Transverse colon (tissue), 4 donors: ENCODE measurements around the gene PLAAT5. TPM values are rescaled to one million over a fixed set of nuclear protein-coding genes. Genes with fewer than 3 reads are reported as not detected.

Experiments
- DNase-seq: peaks from one replicate; pipeline ENCODE4 v3.0.0-alpha.2; 2019
- H3K27ac ChIP-seq, 4 donors: fragments of 200-600 bp; sonication (generic); 2 replicates each; pipeline ENCODE4 v1.5.1; 2016 to 2018; ENCODE audit warnings: inconsistent platforms in 4 of 4
- H3K27me3 ChIP-seq: fragments of 200-600 bp; sonication (generic); 2 replicates; pipeline ENCODE4 v1.5.1; 2017; ENCODE audit warnings: inconsistent platforms
- H3K36me3 ChIP-seq, 4 donors: fragments of 200-600 bp; sonication (generic); 2 replicates each; pipeline ENCODE4 v1.5.1; 2017 to 2019; ENCODE audit warnings: inconsistent platforms in 4 of 4
- H3K4me1 ChIP-seq, 4 donors: fragments of 200-600 bp; sonication (generic); 2 replicates each; pipeline ENCODE4 v1.5.1; 2017 to 2020; ENCODE audit warnings: inconsistent platforms in 4 of 4
- H3K4me3 ChIP-seq, 4 donors: fragments of 200-600 bp; sonication (generic); 1 replicate in 1 of 4; 2 replicates in 3 of 4; pipeline versions ENCODE4 v1.5.1 to v1.6.1; 2017 to 2019; ENCODE audit warnings: inconsistent platforms in 4 of 4
- H3K9me3 ChIP-seq, 2 donors: fragments of 200-600 bp; sonication (generic); 2 replicates each; pipeline ENCODE4 v1.5.1; 2017 to 2019; ENCODE audit warnings: inconsistent platforms in 2 of 2
- EP300 ChIP-seq: sonication (generic); formaldehyde crosslinking; IDR thresholded peaks from one replicate; pipeline ENCODE4 v1.6.1; 2017; ENCODE audit warnings: antibody characterized with exemption, low read depth
- POLR2A ChIP-seq: fragments of 450-650 bp; IDR thresholded peaks from one replicate; pipeline ENCODE4 v1.6.1; 2016; ENCODE audit warnings: antibody characterized with exemption, mild to moderate bottlenecking, moderate library complexity
- POLR2AphosphoS5 ChIP-seq, 3 donors: sonication (generic); formaldehyde crosslinking; IDR thresholded peaks; one replicate each; pipeline ENCODE4 v1.6.1; 2016; ENCODE audit warnings: antibody characterized with exemption in 3 of 3
- WGBS, 2 donors: methylation state at CpG; one replicate each; pipeline ENCODE4 v1.1.5; 2018; ENCODE audit warnings: low coverage in 1 of 2; 5-methylcytosine and 5-hydroxymethylcytosine counted together
- in situ Hi-C, 4 donors: fragments of 200-750 bp; cut with MboI; loops; one replicate each; pipeline versions ENCODE4 v1.15.0 to v1.15.1; 2017; ENCODE audit warnings: low sequenced_read_pairs in 3 of 4, low pct_ligation_motif_present in 1 of 4, low pct_unique_long_range_greater_than_20kb in 1 of 4
- intact Hi-C: fragments of 100-400 bp; cut with DNase I; formaldehyde crosslinking; loops from one replicate; pipeline ENCODE4 v1.15.1; 2023; ENCODE audit warnings: low total_unique reads
- total RNA-seq, 4 donors: library from RNA; depleted of rRNA; stranded (reverse); fragments of >200 nt; gene quantifications; one replicate each; pipeline ENCODE4 v1.1.0, GENCODE V29; 2016
- TF ChIP-seq, protein P1 (sequence below), 5 experiments: fragments of 200-600 bp in 3 of 5; fragments of 450-650 bp in 2 of 5; sonication (generic) in 3 of 5; IDR thresholded peaks; 1 replicate in 2 of 5; 2 replicates in 3 of 5; pipeline ENCODE4 v1.5.1; 2016 to 2017; ENCODE audit warnings: antibody characterized with exemption in 5 of 5, inconsistent platforms in 3 of 5, mild to moderate bottlenecking in 2 of 5, moderate library complexity in 1 of 5

The PLAAT5 gene
- total RNA-seq, 4 donors from 2014 or later: 0.79 to 1.4 TPM; not detected in 2

DNA sequence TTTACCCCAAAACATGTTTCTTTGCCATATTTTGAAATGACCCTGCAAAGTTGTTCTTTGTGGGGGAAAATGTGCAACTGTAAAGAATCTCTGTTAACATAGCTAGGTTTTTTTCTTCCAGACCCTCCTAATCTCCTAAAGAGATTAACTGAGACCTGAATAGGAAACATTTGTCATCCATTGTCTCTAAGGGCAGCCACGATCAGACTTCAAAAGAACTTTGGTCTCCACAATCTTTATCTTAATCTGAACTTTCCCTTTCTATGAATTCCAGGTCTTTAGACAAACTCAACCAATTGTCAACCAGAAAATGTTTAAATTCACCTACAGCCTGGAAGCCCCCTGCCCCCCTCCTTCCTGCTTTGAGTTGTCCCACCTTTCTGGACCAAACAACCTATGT, 10.3 kb upstream of the PLAAT5 start:
- Histone ChIP-seq H3K4me3 (no peak overlapping the region), H3K27ac (no peak overlapping the region), H3K36me3 (no peaks in the 10 kb centered on the region), H3K9me3 (peaks cover 4 to 13% of the 10 kb centered on the region in 2 donors), H3K4me1 (no peaks in the 10 kb centered on the region), H3K27me3 (no peaks in the 10 kb centered on the region)
- DNase-seq: no peak
- intact Hi-C loops (no loop called here), in situ Hi-C loops (no loop called here)
- no peak for TF ChIP-seq EP300
- TF ChIP-seq POLR2A: no peak
- WGBS, 2 donors: 54 to 62% methylated on average over 1 of the region's 1 CpG

DNA sequence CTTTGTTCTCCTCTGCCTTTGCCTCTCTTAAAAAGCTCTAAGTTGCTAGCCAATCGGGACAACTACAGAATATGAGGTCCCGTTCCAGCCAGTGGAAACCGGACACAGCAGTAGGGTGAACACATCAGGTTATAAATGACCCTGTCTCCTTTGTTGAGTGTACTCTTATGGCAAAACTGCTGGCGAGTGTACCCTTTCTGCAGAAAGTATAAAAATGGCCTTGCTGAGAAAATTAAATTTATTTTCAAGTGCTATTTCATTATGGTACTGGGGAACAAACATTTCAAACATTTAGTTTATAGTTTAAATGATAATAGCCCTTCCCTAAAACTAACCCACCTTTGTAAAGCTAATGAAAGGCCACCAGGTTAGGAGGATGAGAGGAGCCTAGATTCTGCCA, 8.9 kb upstream of the PLAAT5 start:
- no peak for DNase-seq
- H3K4me1 ChIP-seq: no peaks in the 10 kb centered on the region
- in situ Hi-C loops: loop anchor here in 1 of 4 donors (25.0 kb wide), 1 partner anchor 237 kb away; no protein-coding TSS in a partner anchor
- 88 to 98% methylated on average over 4 of the region's 4 CpGs for WGBS, 2 donors
- H3K4me3 ChIP-seq: no peak overlapping the region
- H3K27me3 ChIP-seq: no peaks in the 10 kb centered on the region
- intact Hi-C loops: no loop called here
- no peaks in the 10 kb centered on the region for H3K36me3 ChIP-seq
- TF ChIP-seq POLR2AphosphoS5 (IDR thresholded peaks at IDR 0.05) (no peak), POLR2A (no peak), EP300 (no peak)
- TF ChIP-seq, protein P1, sequence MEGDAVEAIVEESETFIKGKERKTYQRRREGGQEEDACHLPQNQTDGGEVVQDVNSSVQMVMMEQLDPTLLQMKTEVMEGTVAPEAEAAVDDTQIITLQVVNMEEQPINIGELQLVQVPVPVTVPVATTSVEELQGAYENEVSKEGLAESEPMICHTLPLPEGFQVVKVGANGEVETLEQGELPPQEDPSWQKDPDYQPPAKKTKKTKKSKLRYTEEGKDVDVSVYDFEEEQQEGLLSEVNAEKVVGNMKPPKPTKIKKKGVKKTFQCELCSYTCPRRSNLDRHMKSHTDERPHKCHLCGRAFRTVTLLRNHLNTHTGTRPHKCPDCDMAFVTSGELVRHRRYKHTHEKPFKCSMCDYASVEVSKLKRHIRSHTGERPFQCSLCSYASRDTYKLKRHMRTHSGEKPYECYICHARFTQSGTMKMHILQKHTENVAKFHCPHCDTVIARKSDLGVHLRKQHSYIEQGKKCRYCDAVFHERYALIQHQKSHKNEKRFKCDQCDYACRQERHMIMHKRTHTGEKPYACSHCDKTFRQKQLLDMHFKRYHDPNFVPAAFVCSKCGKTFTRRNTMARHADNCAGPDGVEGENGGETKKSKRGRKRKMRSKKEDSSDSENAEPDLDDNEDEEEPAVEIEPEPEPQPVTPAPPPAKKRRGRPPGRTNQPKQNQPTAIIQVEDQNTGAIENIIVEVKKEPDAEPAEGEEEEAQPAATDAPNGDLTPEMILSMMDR (IDR thresholded peaks at IDR 0.05): no peak
- H3K27ac ChIP-seq: no peak overlapping the region
- peaks cover 4 to 13% of the 10 kb centered on the region in 2 donors for H3K9me3 ChIP-seq

DNA sequence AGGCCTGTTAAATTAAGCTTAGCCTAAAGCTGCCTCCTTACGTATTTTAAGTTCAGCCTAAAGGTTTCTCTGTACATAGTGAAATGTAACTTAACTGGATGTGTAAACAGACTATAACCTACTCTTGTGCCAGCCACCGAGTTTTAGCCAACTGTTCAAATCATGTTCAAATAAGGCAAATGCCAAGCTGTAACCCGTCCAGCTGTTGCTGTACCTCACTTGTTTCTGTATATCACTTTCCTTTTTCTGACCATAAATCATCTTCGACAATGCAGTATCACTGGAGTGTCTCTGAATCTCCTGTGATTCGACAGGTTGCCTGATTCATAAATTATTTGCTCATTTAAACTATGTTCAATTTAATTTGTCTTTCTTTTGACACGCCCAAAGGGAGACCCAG, 4.0 kb upstream of the PLAAT5 start:
- intact Hi-C loops (no loop called here), in situ Hi-C loops (loop anchor here in 1 of 4 donors (25.0 kb wide), 1 partner anchor 242 kb away; no protein-coding TSS in a partner anchor)
- H3K36me3 ChIP-seq: no peaks in the 10 kb centered on the region
- no peak overlapping the region for H3K4me3 ChIP-seq
- 50 to 68% methylated on average over 5 to 6 of the region's 6 CpGs for WGBS, 2 donors
- no peak for TF ChIP-seq POLR2A
- TF ChIP-seq EP300: no peak
- TF ChIP-seq POLR2AphosphoS5 (IDR thresholded peaks at IDR 0.05): no peak
- TF ChIP-seq, protein P1 (IDR thresholded peaks at IDR 0.05): no peak
- no peak for DNase-seq
- peaks cover 4 to 11% of the 10 kb centered on the region in 2 donors for H3K9me3 ChIP-seq
- H3K27me3 ChIP-seq: peaks cover 31% of the 10 kb centered on the region
- H3K27ac ChIP-seq: no peak overlapping the region
- peaks cover 5 to 17% (median 10%) of the 10 kb centered on the region in 4 donors for H3K4me1 ChIP-seq

DNA sequence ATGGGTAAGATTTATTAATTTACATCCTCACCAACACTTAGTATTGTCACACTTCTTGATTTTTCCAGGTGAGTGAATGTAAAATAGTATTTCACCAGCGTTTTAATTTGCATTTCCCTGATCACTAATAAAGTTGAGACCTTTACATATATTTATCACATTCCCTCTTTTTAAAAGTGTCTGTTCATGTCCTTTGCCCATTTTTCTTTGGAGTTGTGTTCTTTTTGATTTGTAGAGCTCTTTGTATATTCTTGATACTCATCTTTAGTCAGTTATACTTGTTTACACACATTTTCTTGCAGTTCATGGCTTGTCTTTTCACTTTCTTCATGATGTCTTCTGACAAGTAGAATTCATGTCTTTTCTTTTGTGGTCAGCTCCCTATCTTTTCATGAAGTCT, 2.2 kb upstream of the PLAAT5 start:
- 88 to 92% methylated on average over 1 of the region's 1 CpG for WGBS, 2 donors
- intact Hi-C loops (no loop called here), in situ Hi-C loops (loop anchor here in 1 of 4 donors (25.0 kb wide), 1 partner anchor 244 kb away; no protein-coding TSS in a partner anchor)
- Histone ChIP-seq H3K36me3 (no peaks in the 10 kb centered on the region), H3K4me1 (peaks cover 5 to 17% (median 10%) of the 10 kb centered on the region in 4 donors), H3K9me3 (no peaks in the 10 kb centered on the region), H3K4me3 (no peak overlapping the region), H3K27me3 (peaks cover 42% of the 10 kb centered on the region), H3K27ac (no peak overlapping the region)
- DNase-seq: no peak
- TF ChIP-seq POLR2A: no peak
- TF ChIP-seq, protein P1 (IDR thresholded peaks at IDR 0.05): no peak
- TF ChIP-seq POLR2AphosphoS5 (IDR thresholded peaks at IDR 0.05): no peak
- no peak for TF ChIP-seq EP300

DNA sequence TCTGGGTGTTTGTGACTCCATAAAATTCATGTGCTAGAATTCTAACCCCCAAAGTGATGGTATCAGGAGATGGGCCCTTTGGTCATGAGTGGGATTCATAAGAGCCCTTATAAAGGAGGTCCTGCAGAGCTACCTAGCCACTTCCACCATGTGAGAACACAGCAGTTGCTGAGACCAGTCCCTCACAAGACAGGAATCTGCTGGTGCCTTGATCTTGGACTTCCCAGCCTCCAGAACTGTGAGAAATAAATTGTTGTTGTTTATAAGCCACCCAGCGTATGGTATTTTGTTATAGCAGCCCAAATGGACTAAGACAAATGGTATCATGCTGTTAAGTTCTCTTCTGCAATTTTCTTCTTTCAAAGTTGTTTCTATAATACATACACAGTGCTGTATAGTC, 1.5 kb upstream of the PLAAT5 start:
- peaks cover 5 to 17% (median 10%) of the 10 kb centered on the region in 4 donors for H3K4me1 ChIP-seq
- in situ Hi-C loops: loop anchor here in 1 of 4 donors (25.0 kb wide), 1 partner anchor 245 kb away; no protein-coding TSS in a partner anchor
- 92 to 100% methylated on average over 1 of the region's 1 CpG for WGBS, 2 donors

More for the DNA sequence above, 1.5 kb upstream of the PLAAT5 start:
- peaks cover 46% of the 10 kb centered on the region for H3K27me3 ChIP-seq
- no peak for DNase-seq
- TF ChIP-seq EP300 (no peak), POLR2A (no peak), POLR2AphosphoS5 (IDR thresholded peaks at IDR 0.05) (no peak)
- TF ChIP-seq, protein P1 (IDR thresholded peaks at IDR 0.05): no peak
- no peak overlapping the region for H3K4me3 ChIP-seq
- no peaks in the 10 kb centered on the region for H3K9me3 ChIP-seq
- H3K36me3 ChIP-seq: no peaks in the 10 kb centered on the region
- intact Hi-C loops: no loop called here
- H3K27ac ChIP-seq: no peak overlapping the region
